Adrenal gland (tissue), 12 donors: ENCODE measurements around the gene COPZ1. TPM values are rescaled to one million over a fixed set of nuclear protein-coding genes. Genes with fewer than 3 reads are reported as not detected.

ENCODE experiments used
- DNase-seq, 7 donors: peaks; one replicate each; pipeline ENCODE4 v3.0.0-alpha.2; 2019 to 2020
- H3K27ac ChIP-seq, 5 donors: fragments of 200-600 bp; sonication (generic) in 4 of 5; 1 replicate in 3 of 5; 2 replicates in 2 of 5; pipeline versions ENCODE4 v1.5.1 to v1.8.0; 2016 to 2020; ENCODE audit warnings: mild to moderate bottlenecking in 1 of 5
- H3K27me3 ChIP-seq: fragments of 200-600 bp; 2 replicates; pipeline ENCODE4 v1.8.0; 2021
- H3K36me3 ChIP-seq, 2 donors: fragments of 200-600 bp; replicated peaks in 1 of 2; 1 replicate in 1 of 2; 2 replicates in 1 of 2; pipeline versions ENCODE4 v1.5.1 to v1.8.0; 2018 to 2022
- H3K4me1 ChIP-seq, 2 donors: fragments of 200-600 bp; replicated peaks in 1 of 2; 1 replicate in 1 of 2; 2 replicates in 1 of 2; pipeline versions ENCODE4 v1.5.1 to v1.8.0; 2018 to 2021
- H3K4me3 ChIP-seq, 4 donors: fragments of 200-600 bp; sonication (generic) in 3 of 4; one replicate each; pipeline ENCODE4 v1.5.1; 2016 to 2018
- H3K9me3 ChIP-seq, 3 donors: fragments of 200-600 bp; sonication (generic) in 1 of 3; replicated peaks in 1 of 3; 1 replicate in 2 of 3; 2 replicates in 1 of 3; pipeline versions ENCODE4 v1.5.1 to v1.8.0; 2016 to 2021
- POLR2A ChIP-seq, 2 donors: fragments of 450-650 bp; IDR thresholded peaks; one replicate each; pipeline ENCODE4 v1.6.1; 2017; ENCODE audit warnings: antibody characterized with exemption in 2 of 2, mild to moderate bottlenecking in 2 of 2, moderate library complexity in 1 of 2
- WGBS, 4 donors: extraction: QIAGEN DNeasy Blood & Tissue Kit in 2 of 4; methylation state at CpG; one replicate each; pipeline versions ENCODE4 v1.1.5 to v1.1.7; 2013 to 2017; 5-methylcytosine and 5-hydroxymethylcytosine counted together
- intact Hi-C, 2 donors: fragments of 100-400 bp; cut with DNase I; formaldehyde crosslinking; loops; one replicate each; pipeline versions ENCODE4 v1.14.1 to v1.15.0; 2022 to 2023
- polyA plus RNA-seq, 3 donors: library from polyadenylated mRNA; stranded (reverse); fragments of 200-250 nt in 2 of 3; fragments of 350-450 nt in 1 of 3; fragmentation: Illumina TruSeq in 1 of 3; extraction: RNeasy Lipid Tissue Mini Kit (QIAGEN cat#74804) in 1 of 3; gene quantifications; one replicate each; pipeline ENCODE4 v1.2.3, GENCODE V29; 2013 to 2014
- total RNA-seq, 9 donors: library from RNA; depleted of rRNA in 4 of 9; stranded (reverse); fragments of >200 nt in 4 of 9; fragments of 120-200 nt in 1 of 9; fragmentation: NEBNext Ultra II Directional in 1 of 9; extraction: Animal tissue kit (Norgen Biotek cat#: 25700) in 1 of 9; gene quantifications; one replicate each; pipeline versions ENCODE4 v1.1.0 to v1.2.4, GENCODE V29; 2013 to 2023
- TF ChIP-seq, protein P1 (sequence below), 6 experiments: fragments of 450-650 bp in 4 of 6; fragments of 200-600 bp in 2 of 6; sonication (generic) in 1 of 6; IDR thresholded peaks; 1 replicate in 5 of 6; 2 replicates in 1 of 6; pipeline versions ENCODE4 v1.5.1 to v1.8.0; 2016 to 2021; ENCODE audit warnings: antibody characterized with exemption in 6 of 6, mild to moderate bottlenecking in 2 of 6, moderate library complexity in 1 of 6
- donor health status: healthy with polysubstance abuse.
- donor health status: Bipolar disorder and iron deficiency.
- donor health status: DM: yes; HTN: yes; CAD: no.
- donor health status: DM: no; HTN: no; CAD: no.
- donor health status: DM: no; HTN: no; CAD: no.
- donor health status: DM: yes; HTN: yes; CAD: no.

Gene COPZ1
- total and polyA plus RNA-seq, 12 donors, result 54.7 to 252 (median 152) TPM

DNA sequence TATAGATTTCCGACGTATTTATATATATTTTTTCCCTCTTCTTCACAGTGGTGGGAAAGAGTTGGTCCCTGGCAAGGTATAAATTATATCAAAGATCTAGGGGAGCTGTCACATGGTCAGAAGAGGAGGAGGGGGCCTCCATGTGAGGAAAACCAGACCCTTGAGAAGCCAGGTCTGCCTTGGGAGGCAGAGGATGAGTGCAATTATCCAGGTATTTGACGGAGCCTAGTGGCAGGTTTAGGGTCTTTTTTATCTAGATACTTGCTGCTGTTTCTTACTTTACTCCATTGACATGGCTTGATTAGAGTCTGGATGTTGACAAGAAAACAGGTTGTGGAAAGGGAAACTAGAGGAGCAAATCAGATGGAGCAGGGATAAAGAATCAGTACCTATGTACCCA lies 5.5 kb downstream of the COPZ1 start:
- H3K27me3 ChIP-seq, result no peaks in the 10 kb centered on the region
- intact Hi-C loops, result no loop called here
- no peaks in the 10 kb centered on the region for H3K9me3 ChIP-seq
- H3K36me3 ChIP-seq, result no peaks in the 10 kb centered on the region
- H3K4me1 ChIP-seq, result peaks cover 0 to 70% of the 10 kb centered on the region in 2 donors
- WGBS, 4 donors, result 66 to 78% (median 72%) methylated on average over 3 of the region's 3 CpGs
- no peak overlapping the region for H3K4me3 ChIP-seq
- no peak overlapping the region for H3K27ac ChIP-seq
- no peak for DNase-seq
- no peak for TF ChIP-seq POLR2A (IDR thresholded peaks at IDR 0.05)

DNA sequence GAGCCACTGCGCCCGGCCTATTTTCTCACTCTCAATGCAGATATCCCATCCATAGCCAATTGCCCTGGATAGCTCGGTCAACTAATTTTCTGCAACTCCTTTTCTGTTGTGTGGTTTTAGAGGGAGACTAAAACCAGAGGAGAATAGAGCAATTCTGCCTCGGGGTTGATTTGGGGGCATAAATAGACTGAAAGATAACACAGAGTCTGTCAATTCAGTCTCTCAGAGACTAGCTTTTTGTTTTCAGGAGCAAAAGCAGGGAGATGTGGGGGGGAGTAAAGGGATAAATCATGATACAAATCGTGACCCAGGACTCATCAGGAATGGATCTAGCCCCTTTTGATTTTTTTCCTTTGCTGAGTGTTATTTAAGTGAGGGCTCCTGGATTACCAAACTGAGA lies 6.5 kb downstream of the COPZ1 start:
- TF ChIP-seq, protein P1, sequence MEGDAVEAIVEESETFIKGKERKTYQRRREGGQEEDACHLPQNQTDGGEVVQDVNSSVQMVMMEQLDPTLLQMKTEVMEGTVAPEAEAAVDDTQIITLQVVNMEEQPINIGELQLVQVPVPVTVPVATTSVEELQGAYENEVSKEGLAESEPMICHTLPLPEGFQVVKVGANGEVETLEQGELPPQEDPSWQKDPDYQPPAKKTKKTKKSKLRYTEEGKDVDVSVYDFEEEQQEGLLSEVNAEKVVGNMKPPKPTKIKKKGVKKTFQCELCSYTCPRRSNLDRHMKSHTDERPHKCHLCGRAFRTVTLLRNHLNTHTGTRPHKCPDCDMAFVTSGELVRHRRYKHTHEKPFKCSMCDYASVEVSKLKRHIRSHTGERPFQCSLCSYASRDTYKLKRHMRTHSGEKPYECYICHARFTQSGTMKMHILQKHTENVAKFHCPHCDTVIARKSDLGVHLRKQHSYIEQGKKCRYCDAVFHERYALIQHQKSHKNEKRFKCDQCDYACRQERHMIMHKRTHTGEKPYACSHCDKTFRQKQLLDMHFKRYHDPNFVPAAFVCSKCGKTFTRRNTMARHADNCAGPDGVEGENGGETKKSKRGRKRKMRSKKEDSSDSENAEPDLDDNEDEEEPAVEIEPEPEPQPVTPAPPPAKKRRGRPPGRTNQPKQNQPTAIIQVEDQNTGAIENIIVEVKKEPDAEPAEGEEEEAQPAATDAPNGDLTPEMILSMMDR (IDR thresholded peaks at IDR 0.05), result no peak
- no peak for TF ChIP-seq POLR2A (IDR thresholded peaks at IDR 0.05)
- Histone ChIP-seq H3K9me3 (no peaks in the 10 kb centered on the region), H3K36me3 (no peaks in the 10 kb centered on the region), H3K4me3 (no peak overlapping the region), H3K4me1 (peaks cover 0 to 67% of the 10 kb centered on the region in 2 donors), H3K27ac (no peak overlapping the region), H3K27me3 (no peaks in the 10 kb centered on the region)
- no peak for DNase-seq
- intact Hi-C loops, result no loop called here
- WGBS, 4 donors, result 75 to 85% (median 78%) methylated on average over 5 of the region's 5 CpGs

DNA sequence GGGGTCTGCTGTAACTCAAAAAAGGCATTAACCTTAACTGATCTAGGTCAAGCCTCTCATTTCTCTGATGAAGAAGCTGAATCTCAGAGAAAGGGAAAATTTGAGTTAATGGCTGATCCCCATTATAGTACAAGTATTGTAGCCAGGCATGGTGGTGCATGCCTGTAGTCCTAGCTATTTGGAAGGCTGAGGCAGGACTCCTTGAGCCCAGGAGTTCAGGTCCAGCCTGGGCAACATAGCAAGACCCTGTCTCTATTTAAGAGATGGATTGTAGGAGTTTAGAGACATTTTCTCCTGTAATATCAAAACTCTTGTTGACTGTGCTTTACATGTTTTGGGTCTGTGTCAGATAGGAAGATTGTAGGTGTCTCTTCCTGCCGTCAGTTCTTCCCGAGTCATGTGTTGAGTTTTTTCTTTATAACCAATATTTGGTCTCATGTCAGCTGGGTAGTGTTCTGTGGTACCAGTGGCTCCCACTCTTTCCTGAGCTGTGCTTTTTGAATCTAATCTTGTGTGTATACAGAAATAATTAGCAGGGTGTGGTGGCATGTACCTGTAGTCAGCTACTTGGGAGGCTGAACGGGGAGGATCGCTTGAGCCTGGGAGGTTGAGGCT lies 8.6 kb downstream of the COPZ1 start:
- no peak overlapping the region for H3K4me3 ChIP-seq
- intact Hi-C loops, result no loop called here
- no peaks in the 10 kb centered on the region for H3K27me3 ChIP-seq
- H3K27ac ChIP-seq, result no peak overlapping the region
- WGBS, 4 donors, result 94 to 98% (median 98%) methylated on average over 4 of the region's 4 CpGs
- no peaks in the 10 kb centered on the region for H3K36me3 ChIP-seq
- DNase-seq, result no peak
- TF ChIP-seq, protein P1 (IDR thresholded peaks at IDR 0.05), result no peak
- TF ChIP-seq POLR2A (IDR thresholded peaks at IDR 0.05), result no peak
- H3K9me3 ChIP-seq, result no peaks in the 10 kb centered on the region
- H3K4me1 ChIP-seq, result peaks cover 21 to 68% of the 10 kb centered on the region in 2 donors

DNA sequence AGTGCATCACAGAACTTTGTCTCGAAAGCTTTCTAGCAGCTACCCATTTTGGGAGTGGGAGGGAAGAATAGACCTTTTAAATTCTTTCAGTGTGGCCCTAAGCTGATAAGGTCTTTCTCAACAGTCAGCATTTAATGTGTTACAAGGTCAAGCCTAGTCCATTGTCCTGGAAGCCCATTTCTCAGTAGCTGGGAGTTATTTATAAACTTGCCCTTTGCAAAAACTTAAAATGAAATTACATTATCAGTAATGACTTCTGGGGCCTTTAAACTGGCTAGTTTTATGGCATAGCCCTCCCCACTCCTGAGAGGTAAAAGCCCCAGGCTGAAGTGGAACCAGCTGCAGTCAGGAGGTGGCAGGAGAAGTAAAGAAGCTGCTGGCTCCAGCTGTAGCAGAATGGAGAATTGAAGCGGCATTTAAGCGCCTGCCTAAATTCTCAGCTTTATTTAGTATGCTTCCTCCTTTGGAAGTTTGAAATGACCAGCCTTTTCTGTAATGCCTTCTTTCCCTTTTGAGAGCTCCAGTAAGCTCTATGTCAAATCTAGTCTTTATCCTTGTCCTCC lies 12.4 kb downstream of the COPZ1 start:
- intact Hi-C loops, result no loop called here
- DNase-seq, result peak in 4 of 7 donors; percentile 42 to 74 (median 54)
- Histone ChIP-seq H3K9me3 (no peaks in the 10 kb centered on the region), H3K27ac (peak overlapping the region in 4 of 5 donors; percentile 40 to 79 (median 74)), H3K4me3 (no peak overlapping the region), H3K36me3 (peaks cover 0 to 15% of the 10 kb centered on the region in 2 donors), H3K27me3 (no peaks in the 10 kb centered on the region), H3K4me1 (peaks cover 21 to 56% of the 10 kb centered on the region in 2 donors)
- 18 to 28% (median 22%) methylated on average over 3 of the region's 3 CpGs for WGBS, 4 donors
- TF ChIP-seq, protein P1 (IDR thresholded peaks at IDR 0.05), result peak in 1 of 6 experiments; percentile 12
- peak in 1 of 2 donors; percentile 14 for TF ChIP-seq POLR2A (IDR thresholded peaks at IDR 0.05)
